Esophagus muscularis mucosa (tissue), 4 donors: Measurements from ENCODE around the gene CEP112. TPM values are rescaled to one million over a fixed set of nuclear protein-coding genes. Genes with fewer than 3 reads are reported as not detected.

Experiments used
- DNase-seq: peaks from one replicate; pipeline ENCODE4 v3.0.0-alpha.2; 2017; ENCODE audit errors: extremely low spot score
- H3K27ac ChIP-seq, 4 donors: fragments of 200-600 bp; sonication (generic); replicated peaks in 1 of 4; 1 replicate in 3 of 4; 2 replicates in 1 of 4; pipeline ENCODE4 v1.5.1; 2016 to 2019; ENCODE audit warnings: mild to moderate bottlenecking in 1 of 4
- H3K27me3 ChIP-seq, 4 donors: fragments of 200-600 bp; sonication (generic); one replicate each; pipeline versions ENCODE4 v1.5.1 to v1.6.0; 2016 to 2019
- H3K36me3 ChIP-seq, 4 donors: fragments of 200-600 bp; sonication (generic); one replicate each; pipeline ENCODE4 v1.5.1; 2016 to 2019
- H3K4me1 ChIP-seq, 4 donors: fragments of 200-600 bp; sonication (generic); one replicate each; pipeline ENCODE4 v1.5.1; 2016 to 2019
- H3K4me3 ChIP-seq, 4 donors: fragments of 200-600 bp; sonication (generic); 1 replicate in 2 of 4; 2 replicates in 2 of 4; pipeline ENCODE4 v1.5.1; 2016 to 2019; ENCODE audit warnings: mild to moderate bottlenecking in 4 of 4, moderate library complexity in 1 of 4
- H3K9me3 ChIP-seq, 4 donors: fragments of 200-600 bp; sonication (generic); 1 replicate in 3 of 4; 2 replicates in 1 of 4; pipeline ENCODE4 v1.5.1; 2016 to 2019
- EP300 ChIP-seq: sonication (generic); formaldehyde crosslinking; IDR thresholded peaks from one replicate; pipeline ENCODE4 v1.6.1; 2017; ENCODE audit warnings: antibody characterized with exemption
- POLR2A ChIP-seq: fragments of 450-650 bp; IDR thresholded peaks from one replicate; pipeline ENCODE4 v1.6.1; 2017; ENCODE audit warnings: antibody characterized with exemption, moderate library complexity, mild to moderate bottlenecking, low read depth
- POLR2AphosphoS5 ChIP-seq, 2 donors: sonication (generic); formaldehyde crosslinking; IDR thresholded peaks; one replicate each; pipeline ENCODE4 v1.6.1; 2017; ENCODE audit warnings: antibody characterized with exemption in 2 of 2
- WGBS: methylation state at CpG from one replicate; pipeline ENCODE4 v1.1.5; 2018; 5-methylcytosine and 5-hydroxymethylcytosine counted together
- intact Hi-C: fragments of 100-400 bp; cut with DNase I; formaldehyde crosslinking; loops from one replicate; pipeline ENCODE4 v1.15.1; 2023
- total RNA-seq, 4 donors: library from RNA; depleted of rRNA; stranded (reverse); fragments of >200 nt; gene quantifications; one replicate each; pipeline versions ENCODE4 v1.1.0 to v1.2.1, GENCODE V29; 2016
- TF ChIP-seq, protein P1 (sequence below), 3 experiments: fragments of 200-600 bp in 2 of 3; fragments of 450-650 bp in 1 of 3; sonication (generic) in 2 of 3; IDR thresholded peaks; one replicate each; pipeline ENCODE4 v1.5.1; 2017 to 2019; ENCODE audit warnings: antibody characterized with exemption in 3 of 3, mild to moderate bottlenecking in 2 of 3, moderate library complexity in 1 of 3

Gene CEP112
- total RNA-seq, 4 donors from 2014 or later, result 17.0 to 24.7 (median 23.2) TPM

DNA sequence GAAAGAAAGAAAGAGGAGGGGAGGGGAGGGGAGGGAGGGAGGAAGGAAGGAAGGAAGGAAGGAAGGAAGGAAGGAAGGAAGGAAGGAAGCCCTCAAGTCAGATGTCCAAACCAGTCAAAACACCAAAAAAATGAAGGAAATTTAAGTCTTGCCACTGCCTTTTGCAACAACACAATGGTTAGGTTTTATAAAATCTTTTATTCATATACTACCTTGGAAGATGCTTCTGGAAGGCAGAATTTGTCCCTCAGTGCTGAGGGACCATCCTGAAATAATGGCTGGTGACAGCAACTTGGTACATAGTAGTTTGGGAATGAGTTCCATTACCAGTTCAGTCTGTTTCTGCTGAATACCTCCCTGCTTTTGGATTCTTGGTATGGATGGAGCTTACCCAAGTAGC, 29.4 kb upstream of the CEP112 start:
- Histone ChIP-seq H3K27ac (no peak overlapping the region), H3K4me3 (no peak overlapping the region), H3K27me3 (no peaks in the 10 kb centered on the region), H3K4me1 (no peaks in the 10 kb centered on the region), H3K36me3 (no peaks in the 10 kb centered on the region), H3K9me3 (no peaks in the 10 kb centered on the region)
- DNase-seq, result no peak
- intact Hi-C loops, result no loop called here
- TF ChIP-seq EP300 (no peak), POLR2AphosphoS5 (IDR thresholded peaks at IDR 0.05) (no peak)
- TF ChIP-seq, protein P1, sequence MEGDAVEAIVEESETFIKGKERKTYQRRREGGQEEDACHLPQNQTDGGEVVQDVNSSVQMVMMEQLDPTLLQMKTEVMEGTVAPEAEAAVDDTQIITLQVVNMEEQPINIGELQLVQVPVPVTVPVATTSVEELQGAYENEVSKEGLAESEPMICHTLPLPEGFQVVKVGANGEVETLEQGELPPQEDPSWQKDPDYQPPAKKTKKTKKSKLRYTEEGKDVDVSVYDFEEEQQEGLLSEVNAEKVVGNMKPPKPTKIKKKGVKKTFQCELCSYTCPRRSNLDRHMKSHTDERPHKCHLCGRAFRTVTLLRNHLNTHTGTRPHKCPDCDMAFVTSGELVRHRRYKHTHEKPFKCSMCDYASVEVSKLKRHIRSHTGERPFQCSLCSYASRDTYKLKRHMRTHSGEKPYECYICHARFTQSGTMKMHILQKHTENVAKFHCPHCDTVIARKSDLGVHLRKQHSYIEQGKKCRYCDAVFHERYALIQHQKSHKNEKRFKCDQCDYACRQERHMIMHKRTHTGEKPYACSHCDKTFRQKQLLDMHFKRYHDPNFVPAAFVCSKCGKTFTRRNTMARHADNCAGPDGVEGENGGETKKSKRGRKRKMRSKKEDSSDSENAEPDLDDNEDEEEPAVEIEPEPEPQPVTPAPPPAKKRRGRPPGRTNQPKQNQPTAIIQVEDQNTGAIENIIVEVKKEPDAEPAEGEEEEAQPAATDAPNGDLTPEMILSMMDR (IDR thresholded peaks at IDR 0.05), result no peak

DNA sequence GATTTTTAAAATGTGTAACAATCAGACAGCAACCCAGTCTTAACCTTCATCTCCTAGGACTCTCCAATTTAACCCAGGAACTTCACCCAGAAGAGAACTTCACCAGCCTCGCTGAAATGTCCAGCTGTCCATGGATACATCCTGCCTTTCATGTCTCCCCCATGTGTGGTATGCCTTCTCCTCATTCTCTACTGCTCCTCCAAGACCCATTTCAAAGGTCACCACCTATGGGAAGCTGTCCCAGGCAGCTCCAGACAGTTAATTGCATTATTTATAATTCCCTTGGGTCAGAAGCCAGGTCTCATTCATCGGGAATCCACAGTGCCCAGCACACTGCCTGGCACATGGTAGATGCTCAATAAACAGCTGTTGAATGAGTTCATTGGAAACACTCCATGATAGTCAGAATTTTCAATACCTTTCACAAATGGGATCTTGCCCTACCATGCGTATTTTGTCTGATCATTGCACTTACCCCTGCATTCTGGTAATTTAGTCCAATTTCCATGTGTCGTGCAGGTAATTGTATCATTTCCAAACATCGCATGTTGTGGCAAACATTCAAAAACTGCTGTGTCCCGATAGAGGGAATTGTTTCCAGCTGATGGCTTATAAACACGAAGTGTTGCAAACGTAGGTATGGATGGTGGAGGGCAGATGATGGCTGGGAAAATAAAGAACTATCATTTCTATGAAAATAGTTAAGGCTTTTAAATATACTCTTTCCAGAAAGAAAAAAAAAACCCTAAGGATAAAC, 28.3 kb upstream of the CEP112 start:
- no peaks in the 10 kb centered on the region for H3K36me3 ChIP-seq
- no peaks in the 10 kb centered on the region for H3K27me3 ChIP-seq
- WGBS, result 88% methylated on average over 8 of the region's 8 CpGs
- H3K27ac ChIP-seq, result no peak overlapping the region
- H3K9me3 ChIP-seq, result no peaks in the 10 kb centered on the region
- no peak overlapping the region for H3K4me3 ChIP-seq
- no peak for DNase-seq
- no peaks in the 10 kb centered on the region for H3K4me1 ChIP-seq
- intact Hi-C loops, result no loop called here
- TF ChIP-seq EP300, result no peak
- no peak for TF ChIP-seq POLR2AphosphoS5 (IDR thresholded peaks at IDR 0.05)
- TF ChIP-seq POLR2A, result no peak
- TF ChIP-seq, protein P1 (IDR thresholded peaks at IDR 0.05), result no peak

DNA sequence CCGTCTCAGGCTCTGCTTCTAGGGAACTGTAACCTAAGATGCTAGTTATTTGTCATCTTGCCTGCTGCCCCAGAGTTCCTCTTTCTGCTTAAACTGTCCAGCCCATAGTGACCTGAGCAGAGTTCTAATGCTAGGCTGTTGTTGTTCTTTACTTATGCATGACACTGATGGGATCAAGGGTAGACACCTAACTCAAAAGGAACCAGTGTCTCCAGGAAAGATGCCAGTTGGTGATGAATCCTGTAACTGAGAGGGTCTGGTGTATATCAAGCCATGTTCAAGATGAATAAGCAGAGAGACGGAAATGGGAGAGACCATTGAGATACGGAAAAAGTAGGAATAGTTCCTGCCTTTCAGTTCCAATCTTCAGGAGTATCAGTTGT, 23.6 kb upstream of the CEP112 start:
- Histone ChIP-seq H3K4me3 (no peak overlapping the region), H3K36me3 (no peaks in the 10 kb centered on the region), H3K9me3 (no peaks in the 10 kb centered on the region), H3K27me3 (no peaks in the 10 kb centered on the region), H3K4me1 (no peaks in the 10 kb centered on the region), H3K27ac (no peak overlapping the region)
- DNase-seq, result no peak
- 88% methylated on average over 3 of the region's 3 CpGs for WGBS
- intact Hi-C loops, result no loop called here
- TF ChIP-seq, protein P1 (IDR thresholded peaks at IDR 0.05), result no peak
- no peak for TF ChIP-seq POLR2A
- no peak for TF ChIP-seq EP300
- no peak for TF ChIP-seq POLR2AphosphoS5 (IDR thresholded peaks at IDR 0.05)

DNA sequence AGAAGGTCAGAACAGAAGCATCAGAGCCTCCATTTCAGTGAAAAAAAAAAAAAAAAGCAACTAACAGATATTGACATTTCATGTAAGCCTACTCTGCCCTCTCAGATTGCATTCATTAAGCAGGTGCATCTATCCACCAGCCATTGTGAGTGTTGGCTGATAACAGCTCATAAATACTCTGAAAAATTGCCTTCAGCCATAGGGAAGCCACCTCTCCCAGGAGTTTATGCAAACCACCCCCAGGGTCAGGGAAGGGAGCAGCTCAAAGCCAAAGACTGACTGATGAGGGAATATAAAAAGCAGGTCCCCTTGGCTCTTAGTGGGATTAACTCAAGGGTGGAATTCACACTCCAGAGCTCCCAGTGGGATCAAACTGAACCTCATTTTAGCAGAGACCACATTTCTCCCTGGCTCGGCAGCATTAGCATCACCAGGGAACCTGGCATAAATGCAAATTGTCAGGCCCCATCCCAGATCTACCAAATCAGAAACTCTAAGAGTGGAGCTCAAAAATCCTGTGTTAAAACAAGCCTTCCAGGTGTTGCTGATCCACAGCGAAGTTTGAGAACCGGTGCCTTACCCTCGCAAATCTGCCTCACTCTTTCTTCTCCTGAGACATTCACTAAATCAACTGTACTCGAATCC, 23.1 kb upstream of the CEP112 start:
- TF ChIP-seq POLR2AphosphoS5 (IDR thresholded peaks at IDR 0.05), result no peak
- no peak for TF ChIP-seq EP300
- TF ChIP-seq, protein P1 (IDR thresholded peaks at IDR 0.05), result no peak
- no peak for TF ChIP-seq POLR2A
- Histone ChIP-seq H3K36me3 (no peaks in the 10 kb centered on the region), H3K27ac (no peak overlapping the region), H3K27me3 (no peaks in the 10 kb centered on the region), H3K4me3 (no peak overlapping the region), H3K4me1 (no peaks in the 10 kb centered on the region), H3K9me3 (no peaks in the 10 kb centered on the region)
- no peak for DNase-seq
- intact Hi-C loops, result no loop called here
- WGBS, result 87% methylated on average over 5 of the region's 5 CpGs
